Mesothelial cell of epicardium (in vitro differentiated cells): Measurements from ENCODE around the gene ACADM. TPM values are rescaled to one million over a fixed set of nuclear protein-coding genes. Genes with fewer than 3 reads are reported as not detected.
"Not testable (repeated sequence)": the region's sequence is repeated elsewhere in the genome, so short reads cannot be mapped to it uniquely, and the experiment has no call there.

Experiments used
- DNase-seq, 2 experiments: peaks; one replicate each; pipeline ENCODE4 v3.0.0; 2021; ENCODE audit warnings: low spot score in 2 of 2; ENCODE audit not compliant: unreplicated experiment in 2 of 2
- H3K27ac Mint-ChIP-seq: 2 replicates; pipeline ENCODE4 v1.8.0; 2021; ENCODE audit warnings: mixed read lengths
- H3K27me3 Mint-ChIP-seq: 2 replicates; pipeline ENCODE4 v1.8.0; 2021; ENCODE audit warnings: low read depth, mixed read lengths
- H3K36me3 Mint-ChIP-seq: 2 replicates; pipeline ENCODE4 v1.8.0; 2021; ENCODE audit warnings: mixed read lengths
- H3K4me1 Mint-ChIP-seq: 2 replicates; pipeline ENCODE4 v1.8.0; 2021; ENCODE audit warnings: mixed read lengths
- H3K4me3 Mint-ChIP-seq: 2 replicates; pipeline ENCODE4 v1.8.0; 2021; ENCODE audit warnings: mild to moderate bottlenecking, moderate library complexity, mixed read lengths
- H3K9me3 Mint-ChIP-seq: 2 replicates; pipeline ENCODE4 v1.8.0; 2021; ENCODE audit warnings: mixed read lengths
- total RNA-seq: library from RNA; stranded (reverse); gene quantifications from 3 replicates; pipeline ENCODE4 v1.2.1, GENCODE V29; 2021
- TF ChIP-seq, protein P1 (sequence below): fragments of 200-600 bp; sonication (generic); IDR thresholded peaks from one replicate; pipeline ENCODE4 v1.5.0; 2021; ENCODE audit warnings: antibody characterized with exemption; ENCODE audit not compliant: unreplicated experiment

ACADM gene
- total RNA-seq, 1 donor from 2014 or later: 41.8 TPM

DNA sequence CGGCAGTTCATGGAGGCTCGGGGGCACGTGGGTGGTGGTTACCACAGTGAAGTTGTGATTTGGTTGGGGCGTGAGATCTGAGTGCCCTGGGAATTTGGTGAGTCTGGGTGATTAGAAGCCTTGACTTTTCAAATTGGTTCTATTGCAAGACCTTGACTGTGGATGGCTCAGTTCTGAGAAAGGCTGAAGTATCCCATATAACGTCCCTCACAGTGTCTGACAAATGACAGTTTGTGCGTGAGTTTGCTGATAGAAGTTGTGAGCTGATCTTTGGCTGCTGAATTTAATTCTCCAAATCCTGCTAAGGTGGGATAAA is 72.7 kb downstream of the ACADM start:
- no peak overlapping the region for H3K27ac Mint-ChIP-seq
- no peaks in the 10 kb centered on the region for H3K9me3 Mint-ChIP-seq
- no peaks in the 10 kb centered on the region for H3K4me1 Mint-ChIP-seq
- no peak overlapping the region for H3K4me3 Mint-ChIP-seq
- H3K36me3 Mint-ChIP-seq: peaks cover 37% of the 10 kb centered on the region
- H3K27me3 Mint-ChIP-seq: no peaks in the 10 kb centered on the region
- TF ChIP-seq, protein P1, sequence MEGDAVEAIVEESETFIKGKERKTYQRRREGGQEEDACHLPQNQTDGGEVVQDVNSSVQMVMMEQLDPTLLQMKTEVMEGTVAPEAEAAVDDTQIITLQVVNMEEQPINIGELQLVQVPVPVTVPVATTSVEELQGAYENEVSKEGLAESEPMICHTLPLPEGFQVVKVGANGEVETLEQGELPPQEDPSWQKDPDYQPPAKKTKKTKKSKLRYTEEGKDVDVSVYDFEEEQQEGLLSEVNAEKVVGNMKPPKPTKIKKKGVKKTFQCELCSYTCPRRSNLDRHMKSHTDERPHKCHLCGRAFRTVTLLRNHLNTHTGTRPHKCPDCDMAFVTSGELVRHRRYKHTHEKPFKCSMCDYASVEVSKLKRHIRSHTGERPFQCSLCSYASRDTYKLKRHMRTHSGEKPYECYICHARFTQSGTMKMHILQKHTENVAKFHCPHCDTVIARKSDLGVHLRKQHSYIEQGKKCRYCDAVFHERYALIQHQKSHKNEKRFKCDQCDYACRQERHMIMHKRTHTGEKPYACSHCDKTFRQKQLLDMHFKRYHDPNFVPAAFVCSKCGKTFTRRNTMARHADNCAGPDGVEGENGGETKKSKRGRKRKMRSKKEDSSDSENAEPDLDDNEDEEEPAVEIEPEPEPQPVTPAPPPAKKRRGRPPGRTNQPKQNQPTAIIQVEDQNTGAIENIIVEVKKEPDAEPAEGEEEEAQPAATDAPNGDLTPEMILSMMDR: no peak
- no peak for DNase-seq

DNA sequence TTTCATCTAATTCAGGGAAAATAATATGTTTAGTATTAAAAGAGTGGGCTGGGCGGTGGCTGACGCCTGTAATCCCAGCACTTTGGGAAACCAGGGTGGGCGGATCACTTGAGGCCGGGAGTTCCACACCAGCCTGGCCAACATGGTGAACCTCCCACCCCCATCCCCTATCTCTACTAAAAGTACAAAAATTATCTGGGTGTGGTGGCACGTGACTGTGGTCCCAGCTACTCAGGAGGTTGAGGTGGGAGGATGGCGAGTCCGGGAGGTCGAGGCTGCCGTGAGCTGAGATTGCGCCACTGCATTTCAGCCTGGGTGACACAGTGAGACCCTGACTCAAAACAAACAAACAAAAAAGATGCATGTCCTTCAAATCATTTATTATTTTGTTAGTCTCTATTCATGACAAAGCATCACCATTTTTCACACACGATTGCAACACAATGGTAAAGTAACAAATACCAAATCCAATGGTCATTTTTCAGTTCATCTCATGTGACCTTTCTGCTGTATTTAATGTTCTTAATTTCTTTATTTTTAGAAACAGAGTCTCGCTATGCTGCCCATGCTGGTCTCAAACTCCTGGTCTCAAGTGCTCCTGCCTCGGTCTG is 73.2 kb downstream of the ACADM start:
- Mint-ChIP-seq H3K27me3 (no peaks in the 10 kb centered on the region), H3K36me3 (peaks cover 34% of the 10 kb centered on the region), H3K4me3 (no peak overlapping the region), H3K9me3 (no peaks in the 10 kb centered on the region), H3K4me1 (no peaks in the 10 kb centered on the region), H3K27ac (no peak overlapping the region)
- DNase-seq: no peak
- TF ChIP-seq, protein P1: no peak

DNA sequence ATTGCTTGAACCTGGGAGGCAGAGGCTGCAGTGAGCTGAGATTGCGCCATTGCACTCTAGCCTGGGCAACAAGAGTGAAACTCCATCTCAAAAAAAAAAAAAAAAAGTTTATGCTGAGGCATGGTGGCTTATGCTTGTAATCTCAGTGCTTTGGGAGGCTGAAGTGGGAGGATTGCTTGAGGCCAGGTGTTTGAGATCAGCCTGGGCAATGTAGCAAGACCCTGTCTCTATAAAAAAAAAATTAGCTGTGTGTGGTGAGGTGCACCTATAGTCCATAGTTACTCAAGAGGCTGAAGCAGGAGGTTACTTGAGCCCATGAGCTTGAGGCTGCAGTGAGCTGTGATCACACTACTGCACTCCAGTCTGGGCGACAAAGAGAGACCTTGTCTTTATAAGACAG is 77.0 kb downstream of the ACADM start:
- not testable (repeated sequence) for H3K4me1 Mint-ChIP-seq, H3K27ac Mint-ChIP-seq, H3K9me3 Mint-ChIP-seq, H3K4me3 Mint-ChIP-seq, DNase-seq, H3K27me3 Mint-ChIP-seq
- peaks cover 12% of the 10 kb centered on the region for H3K36me3 Mint-ChIP-seq

DNA sequence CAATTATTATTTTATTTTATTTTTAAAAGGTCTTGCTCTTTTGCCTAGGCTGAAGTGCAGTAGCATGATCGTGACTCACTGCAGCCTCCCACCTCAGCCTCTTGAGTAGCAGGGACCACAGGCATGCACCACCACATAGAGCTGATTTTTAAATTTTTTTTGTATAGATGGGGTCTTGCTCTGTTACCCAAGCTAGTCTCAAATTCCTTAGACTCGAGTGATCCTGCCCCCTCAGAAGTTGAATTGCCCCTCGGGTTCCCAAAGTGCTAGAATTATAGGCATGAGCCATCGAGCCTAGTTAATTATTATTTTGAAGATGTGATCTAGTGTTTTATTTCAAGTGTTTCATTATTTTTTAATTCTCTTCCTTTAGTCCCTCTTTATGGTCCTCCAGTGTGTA is 84.4 kb downstream of the ACADM start:
- Mint-ChIP-seq H3K4me1 (no peaks in the 10 kb centered on the region), H3K9me3 (no peaks in the 10 kb centered on the region), H3K27ac (no peak overlapping the region), H3K36me3 (no peaks in the 10 kb centered on the region), H3K27me3 (no peaks in the 10 kb centered on the region), H3K4me3 (no peak overlapping the region)
- TF ChIP-seq, protein P1: no peak
- no peak for DNase-seq

DNA sequence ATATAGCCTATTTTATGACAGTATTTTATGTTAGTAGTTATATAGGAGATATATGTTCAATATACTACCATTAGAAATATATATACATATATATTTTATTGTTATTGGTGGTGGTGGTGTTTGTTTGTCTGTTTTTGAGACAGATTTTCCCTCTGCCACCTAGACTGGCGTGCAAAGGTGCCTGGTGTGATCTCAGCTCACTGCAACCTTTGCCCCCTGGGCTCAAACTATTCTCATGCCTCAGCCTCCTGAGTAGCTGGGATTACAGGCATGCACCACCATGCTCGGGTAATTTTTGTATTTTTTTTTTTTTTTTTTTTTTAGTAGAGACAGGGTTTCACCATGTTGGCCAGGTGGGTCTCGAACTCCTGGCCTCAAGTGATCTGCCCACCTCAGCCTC is 85.6 kb downstream of the ACADM start:
- not testable (repeated sequence) for H3K9me3 Mint-ChIP-seq, H3K4me3 Mint-ChIP-seq, H3K4me1 Mint-ChIP-seq, H3K36me3 Mint-ChIP-seq, H3K27ac Mint-ChIP-seq, DNase-seq, H3K27me3 Mint-ChIP-seq

DNA sequence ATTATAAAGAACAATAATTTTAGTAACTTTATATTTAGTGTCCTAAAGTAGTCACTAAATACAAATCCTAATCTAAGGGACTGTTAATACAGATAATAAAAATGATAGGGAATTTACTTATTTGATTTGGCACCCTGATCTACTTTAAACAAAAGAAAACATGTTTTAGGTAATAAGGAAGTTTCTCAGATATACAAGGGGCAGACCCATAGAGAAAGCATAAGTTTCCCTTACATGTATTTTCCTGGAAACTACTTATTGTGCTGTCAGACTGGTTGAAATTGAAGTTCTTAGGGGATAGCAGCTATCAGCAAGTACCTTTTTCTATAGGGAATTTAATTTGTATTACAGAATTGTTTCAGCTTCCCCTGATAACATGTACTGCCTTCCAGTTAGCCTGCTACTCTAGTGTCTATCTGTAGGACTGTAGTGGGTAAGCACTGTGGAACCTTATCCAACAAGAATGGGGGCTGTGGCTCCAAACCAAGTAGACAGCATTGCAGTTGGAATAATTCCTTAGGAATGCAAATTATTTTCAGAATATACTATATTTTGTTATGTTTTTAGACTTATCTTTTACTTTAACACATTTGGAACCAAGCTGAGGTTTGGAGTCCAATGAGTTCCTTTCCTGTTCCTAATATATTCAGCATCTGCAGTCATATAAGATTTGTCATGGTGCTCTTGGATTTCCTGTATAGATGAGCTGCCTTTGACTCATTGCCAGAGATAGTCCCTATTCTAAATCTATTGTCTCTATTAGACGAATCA is 86.9 kb downstream of the ACADM start:
- Mint-ChIP-seq H3K27me3 (no peaks in the 10 kb centered on the region), H3K27ac (no peak overlapping the region), H3K36me3 (no peaks in the 10 kb centered on the region), H3K4me3 (no peak overlapping the region), H3K4me1 (no peaks in the 10 kb centered on the region), H3K9me3 (no peaks in the 10 kb centered on the region)
- no peak for DNase-seq
- TF ChIP-seq, protein P1: no peak

DNA sequence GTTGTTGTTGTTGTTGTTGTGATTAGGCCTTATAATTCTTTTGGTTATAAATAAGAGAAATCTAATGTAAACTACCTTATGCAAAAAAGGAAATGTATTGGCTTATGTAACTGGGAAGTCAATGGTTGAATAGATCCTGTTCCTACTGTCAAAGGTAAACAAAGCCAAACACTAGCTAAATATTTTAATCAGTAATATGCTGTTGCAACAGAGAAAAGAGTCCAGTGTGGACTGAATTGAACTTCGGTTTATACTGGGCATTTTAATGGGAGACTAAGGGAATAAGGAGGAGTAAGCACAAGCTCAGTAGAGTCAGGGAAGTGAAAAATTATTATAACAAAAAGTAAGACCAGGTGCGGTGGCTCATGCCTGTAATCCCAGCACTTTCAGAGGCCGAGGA is 87.6 kb downstream of the ACADM start:
- DNase-seq: no peak
- Mint-ChIP-seq H3K27ac (no peak overlapping the region), H3K4me1 (no peaks in the 10 kb centered on the region), H3K36me3 (no peaks in the 10 kb centered on the region), H3K4me3 (no peak overlapping the region), H3K9me3 (no peaks in the 10 kb centered on the region), H3K27me3 (no peaks in the 10 kb centered on the region)
- TF ChIP-seq, protein P1: no peak
